ENCODE measurements around the gene DGKG. TPM values are rescaled to one million over a fixed set of nuclear protein-coding genes. Genes with fewer than 3 reads are reported as not detected.
A peak's percentile ranks its signal among the peaks of the same experiment; 100 is the strongest.

The DGKG gene
- total and polyA plus RNA-seq, 10 of the 15 experiments (the other 5 are each of a cell fraction or from before 2014, with no cell fraction given): 0.39 to 6.2 (median 4.7) TPM

DNA sequence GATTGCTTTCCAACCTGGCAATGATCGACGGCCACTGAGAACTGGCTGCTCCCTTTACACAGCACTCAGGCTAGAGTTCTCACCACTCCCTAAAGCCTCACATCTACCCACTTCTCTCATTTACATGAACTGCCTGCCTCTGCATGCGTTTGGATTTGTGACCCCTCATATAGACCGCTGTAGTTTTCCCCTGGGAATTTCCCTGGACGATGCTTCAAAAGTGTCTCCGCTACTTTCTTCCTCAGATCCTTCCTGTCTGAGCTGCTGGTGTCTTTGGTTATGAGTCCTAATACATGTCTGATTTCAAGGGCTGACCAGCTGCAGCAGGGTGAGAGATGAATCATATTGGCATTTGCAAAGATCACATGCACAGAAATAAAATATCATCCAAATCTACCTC is 136.4 kb downstream of the DGKG start (continued):
- TF ChIP-seq, protein P1, sequence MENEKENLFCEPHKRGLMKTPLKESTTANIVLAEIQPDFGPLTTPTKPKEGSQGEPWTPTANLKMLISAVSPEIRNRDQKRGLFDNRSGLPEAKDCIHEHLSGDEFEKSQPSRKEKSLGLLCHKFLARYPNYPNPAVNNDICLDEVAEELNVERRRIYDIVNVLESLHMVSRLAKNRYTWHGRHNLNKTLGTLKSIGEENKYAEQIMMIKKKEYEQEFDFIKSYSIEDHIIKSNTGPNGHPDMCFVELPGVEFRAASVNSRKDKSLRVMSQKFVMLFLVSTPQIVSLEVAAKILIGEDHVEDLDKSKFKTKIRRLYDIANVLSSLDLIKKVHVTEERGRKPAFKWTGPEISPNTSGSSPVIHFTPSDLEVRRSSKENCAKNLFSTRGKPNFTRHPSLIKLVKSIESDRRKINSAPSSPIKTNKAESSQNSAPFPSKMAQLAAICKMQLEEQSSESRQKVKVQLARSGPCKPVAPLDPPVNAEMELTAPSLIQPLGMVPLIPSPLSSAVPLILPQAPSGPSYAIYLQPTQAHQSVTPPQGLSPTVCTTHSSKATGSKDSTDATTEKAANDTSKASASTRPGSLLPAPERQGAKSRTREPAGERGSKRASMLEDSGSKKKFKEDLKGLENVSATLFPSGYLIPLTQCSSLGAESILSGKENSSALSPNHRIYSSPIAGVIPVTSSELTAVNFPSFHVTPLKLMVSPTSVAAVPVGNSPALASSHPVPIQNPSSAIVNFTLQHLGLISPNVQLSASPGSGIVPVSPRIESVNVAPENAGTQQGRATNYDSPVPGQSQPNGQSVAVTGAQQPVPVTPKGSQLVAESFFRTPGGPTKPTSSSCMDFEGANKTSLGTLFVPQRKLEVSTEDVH (IDR thresholded peaks at IDR 0.05; ENCODE audit: low read depth, partially characterized antibody): no peak
- TF ChIP-seq SPI1 (IDR thresholded peaks at IDR 0.05; ENCODE audit: borderline replicate concordance, insufficient read depth, low read depth, low read length) (peak; percentile 20; the same call in 1 of the 2 replicates), POU2F2 (IDR thresholded peaks at IDR 0.05; ENCODE audit: borderline replicate concordance, low read depth, low read length) (0 out of 3 replicates have a peak, but pooled peaks have one; percentile 43), TCF3 (IDR thresholded peaks at IDR 0.05; ENCODE audit: borderline replicate concordance, insufficient read depth, low read depth, low read length) (peak; percentile 44; the same call in 1 of the 2 replicates), TCF12 (IDR thresholded peaks at IDR 0.05; ENCODE audit: low read depth, low read length) (peak; percentile 66; the same call in 1 of the 2 replicates), EED (IDR thresholded peaks at IDR 0.05; ENCODE audit: low read depth) (peak; percentile 98), NRF1 (conservative IDR thresholded peaks at IDR 0.05; ENCODE audit: low read depth, low read length) (no peak), BCLAF1 (IDR thresholded peaks at IDR 0.05) (no peak), IKZF1 (conservative IDR thresholded peaks at IDR 0.05) (peak; percentile 42; the same call in 1 of the 2 replicates), NKRF (conservative IDR thresholded peaks at IDR 0.05) (no peak), GABPA (IDR thresholded peaks at IDR 0.05; ENCODE audit: low read depth) (0 out of 2 replicates have a peak, but pooled peaks have one; percentile 27), BCL3 (IDR thresholded peaks at IDR 0.05; ENCODE audit: borderline replicate concordance, insufficient read depth, low read depth, low read length, poor library complexity, severe bottlenecking) (peak; percentile 90), RELB (IDR thresholded peaks at IDR 0.05; ENCODE audit: low read depth) (no peak), ZBED1 (IDR thresholded peaks at IDR 0.05; ENCODE audit: borderline replicate concordance) (peak; percentile 62; the same call in 1 of the 2 replicates), TBL1XR1 (IDR thresholded peaks at IDR 0.05; ENCODE audit: low read depth, low read length) (no peak), MEF2A (IDR thresholded peaks at IDR 0.05; ENCODE audit: insufficient read depth, low read depth, low read length) (0 out of 2 replicates have a peak, but pooled peaks have one; percentile 19), FOXM1 (IDR thresholded peaks at IDR 0.05; ENCODE audit: low read depth, low read length) (peak; percentile 96), KAT2A (conservative IDR thresholded peaks at IDR 0.05; ENCODE audit: control insufficient read depth, low read depth, low read length) (no peak)
